Esophagus muscularis mucosa (tissue), 4 donors: ENCODE data around the gene UBA6.

Experiments used
- CTCF ChIP-seq, 3 experiments: fragments of 200-600 bp in 2 of 3; fragments of 450-650 bp in 1 of 3; sonication (generic) in 2 of 3; IDR thresholded peaks; one replicate each; pipeline ENCODE4 v1.5.1; 2017 to 2019; ENCODE audit warnings: antibody characterized with exemption in 3 of 3, mild to moderate bottlenecking in 2 of 3, moderate library complexity in 1 of 3
- EP300 ChIP-seq: sonication (generic); formaldehyde crosslinking; IDR thresholded peaks from one replicate; pipeline ENCODE4 v1.6.1; 2017; ENCODE audit warnings: antibody characterized with exemption
- POLR2A ChIP-seq: fragments of 450-650 bp; IDR thresholded peaks from one replicate; pipeline ENCODE4 v1.6.1; 2017; ENCODE audit warnings: antibody characterized with exemption, moderate library complexity, mild to moderate bottlenecking, low read depth
- POLR2AphosphoS5 ChIP-seq, 2 donors: sonication (generic); formaldehyde crosslinking; IDR thresholded peaks; one replicate each; pipeline ENCODE4 v1.6.1; 2017; ENCODE audit warnings: antibody characterized with exemption in 2 of 2

GRCh38 chr4:67723949-67724348, 23.0 kb upstream of the UBA6 start:
- TF ChIP-seq CTCF (IDR thresholded peaks at IDR 0.05) (no peak), POLR2AphosphoS5 (IDR thresholded peaks at IDR 0.05) (no peak), POLR2A (no peak), EP300 (no peak)
